Activated CD8-positive, alpha-beta memory T cell treated with anti-CD3 and anti-CD28 coated beads, Interleukin-2, amount 50 U/mL, for 48 hours (primary cell): ENCODE results near the gene CDIPT.
A peak's percentile ranks its signal among the peaks of the same experiment; 100 is the strongest.
"Not testable (repeated sequence)": the region's sequence is repeated elsewhere in the genome, so short reads cannot be mapped to it uniquely, and the experiment has no call there.

Experiments used
- DNase-seq: peaks from one replicate; pipeline ENCODE4 v3.0.0-alpha.2; 2020

CDIPT gene

DNA sequence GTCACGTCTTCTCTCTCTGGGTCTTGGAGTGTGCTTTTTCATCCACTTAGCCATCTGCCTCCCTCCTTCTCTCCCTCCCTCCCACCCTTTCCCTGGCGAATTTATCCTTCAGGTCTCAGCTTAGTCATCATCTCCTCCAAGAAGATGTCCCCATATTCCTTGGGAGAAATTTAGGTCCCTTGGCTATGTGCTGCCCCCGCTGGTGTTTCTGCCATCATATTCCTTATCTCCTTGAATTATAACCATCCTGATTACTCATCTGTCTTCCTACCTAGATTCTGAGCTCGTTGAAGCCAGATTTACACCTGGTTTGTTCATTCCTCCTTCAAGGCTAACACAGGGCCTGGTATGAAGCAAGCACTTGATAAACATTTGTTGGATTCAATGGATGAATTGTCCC lies 31.3 kb upstream of the CDIPT start:
- no peak for DNase-seq

DNA sequence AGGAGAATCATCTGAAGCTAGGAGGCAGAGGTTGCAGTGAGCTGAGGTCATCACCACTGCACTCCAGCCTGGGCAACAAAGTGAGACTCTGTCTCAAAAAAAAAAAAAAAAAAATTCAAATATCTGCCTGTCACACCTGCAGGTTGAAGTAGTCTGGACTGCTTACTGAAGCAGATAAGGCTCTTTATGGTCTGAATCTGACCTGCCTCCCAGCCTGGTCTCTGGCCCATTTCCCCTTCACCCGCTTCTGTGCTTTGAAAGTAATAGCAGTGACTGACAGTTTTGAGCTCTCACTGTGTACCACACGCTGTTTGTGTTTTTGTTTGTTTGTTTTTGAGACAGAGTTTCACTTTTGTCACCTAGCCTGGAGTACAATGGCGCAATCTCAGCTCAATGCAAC lies 30.5 kb upstream of the CDIPT start:
- DNase-seq = no peak

DNA sequence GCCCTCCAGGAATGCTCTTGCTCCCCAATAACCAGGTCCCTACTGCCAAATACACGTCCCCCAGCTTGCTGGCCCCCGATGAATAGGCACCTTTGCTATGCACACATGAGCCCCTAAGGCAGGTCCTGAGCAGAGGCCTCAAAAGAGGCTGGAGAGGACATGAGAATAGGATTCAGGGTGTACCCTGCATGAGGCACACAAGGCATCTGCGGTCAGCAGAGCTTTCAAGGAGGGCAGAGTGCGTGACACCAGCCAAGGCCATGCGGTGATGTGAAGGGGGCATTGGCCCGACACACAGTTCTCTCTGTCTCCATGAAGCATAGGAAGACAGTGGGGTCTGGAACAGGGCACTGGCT lies 29.4 kb upstream of the CDIPT start:
- DNase-seq = no peak

DNA sequence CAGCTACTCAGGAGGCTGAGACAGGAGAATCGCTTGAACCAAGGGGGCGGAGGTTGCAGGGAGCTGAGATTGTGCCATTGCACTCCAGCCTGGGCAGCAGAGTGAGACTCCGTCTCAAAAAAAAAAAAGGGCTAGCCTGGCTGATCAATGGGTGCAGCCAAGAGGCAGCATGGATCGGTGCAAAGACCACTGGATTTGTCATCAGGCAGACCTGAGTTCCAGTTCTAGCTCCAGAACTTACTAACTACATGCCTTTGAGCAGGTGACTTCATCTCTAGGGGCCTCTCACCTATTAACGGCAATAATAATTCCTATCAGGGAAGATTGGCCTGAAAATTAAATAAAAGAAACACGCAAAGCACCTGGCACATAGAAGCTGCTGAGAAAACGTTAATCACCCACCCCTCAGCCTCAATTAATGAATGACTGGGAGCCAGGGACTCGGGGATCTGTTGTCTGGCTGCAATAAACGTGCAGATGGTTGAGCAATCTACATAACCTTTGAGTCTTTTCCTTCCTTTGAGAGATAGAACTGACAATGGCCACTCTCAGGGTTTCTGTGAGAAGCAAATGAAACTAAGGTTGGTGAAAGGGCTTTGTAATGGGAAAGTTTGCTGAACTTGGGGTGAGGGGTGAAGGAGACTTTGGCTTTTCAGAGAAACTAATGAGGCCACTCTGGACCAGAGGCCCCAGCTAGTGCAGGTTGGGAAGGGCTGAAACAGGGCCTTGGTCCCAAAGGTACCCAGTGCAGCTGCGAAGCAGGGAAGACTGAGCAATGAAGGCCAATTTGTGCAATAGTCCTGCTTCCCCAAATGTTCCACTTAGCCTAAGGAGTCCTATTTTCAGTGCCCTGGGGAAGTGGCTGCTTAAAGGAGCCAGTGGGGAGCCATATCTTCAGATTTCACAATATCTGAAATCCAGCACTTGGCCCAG lies 28.8 kb upstream of the CDIPT start:
- DNase-seq = no peak

DNA sequence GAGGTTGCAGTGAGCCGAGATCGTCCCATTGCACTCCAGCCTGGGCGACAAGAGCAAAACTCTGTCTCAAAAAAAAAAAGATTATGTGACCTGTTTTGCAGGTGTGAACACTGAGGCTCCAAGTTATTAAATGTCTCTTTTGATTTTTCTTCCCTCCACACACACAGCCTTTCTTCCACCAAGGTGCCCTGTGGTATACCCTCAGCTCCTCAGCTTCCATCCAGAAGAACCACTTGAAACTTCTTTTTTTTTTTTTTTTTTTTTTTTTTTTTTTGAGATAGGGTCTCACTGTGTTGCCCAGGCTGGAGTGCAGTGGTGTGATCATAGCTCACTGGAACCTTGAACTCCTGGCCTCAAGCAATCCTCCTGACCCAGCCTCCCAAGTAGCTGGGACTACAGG lies 26.3 kb upstream of the CDIPT start:
- DNase-seq = not testable (repeated sequence)

DNA sequence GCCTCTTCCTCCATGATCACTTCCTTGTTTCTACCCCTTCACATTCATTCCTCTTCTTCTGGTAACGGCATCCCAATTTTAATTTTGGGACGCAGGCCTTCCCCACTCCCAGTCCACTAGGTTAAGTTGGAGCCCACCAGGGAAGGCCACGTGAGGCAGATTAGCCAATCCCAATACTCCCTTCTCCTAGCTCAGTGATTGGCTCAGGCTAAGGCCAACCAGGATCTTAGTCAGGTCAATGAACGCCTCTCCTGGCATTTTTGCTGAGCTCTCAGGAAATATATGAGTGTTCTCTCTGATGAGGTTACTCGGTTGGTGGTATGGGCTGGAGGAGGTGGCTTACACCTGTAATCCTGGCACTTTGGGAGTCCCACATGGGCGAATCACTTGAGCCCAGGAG lies 21.0 kb upstream of the CDIPT start:
- no peak for DNase-seq

DNA sequence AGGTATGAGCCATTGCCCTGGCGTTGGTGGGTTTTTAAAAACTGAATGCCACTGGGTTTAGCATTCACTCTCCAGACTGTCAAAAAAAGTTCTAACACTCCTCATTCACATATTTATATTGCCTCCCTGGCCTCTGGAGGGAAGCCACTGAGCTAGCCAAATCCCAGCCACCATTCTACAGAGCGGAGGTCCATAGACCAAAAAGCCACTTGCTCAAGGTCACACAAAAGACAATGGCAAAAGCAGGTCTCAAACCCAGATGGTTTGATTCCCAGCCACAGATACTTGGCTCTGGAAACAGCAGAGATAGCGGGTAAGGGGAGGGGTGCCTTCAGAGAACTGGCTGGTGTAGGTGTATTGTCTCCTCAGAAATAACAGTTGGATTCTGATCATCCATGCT lies 18.0 kb upstream of the CDIPT start:
- no peak for DNase-seq

DNA sequence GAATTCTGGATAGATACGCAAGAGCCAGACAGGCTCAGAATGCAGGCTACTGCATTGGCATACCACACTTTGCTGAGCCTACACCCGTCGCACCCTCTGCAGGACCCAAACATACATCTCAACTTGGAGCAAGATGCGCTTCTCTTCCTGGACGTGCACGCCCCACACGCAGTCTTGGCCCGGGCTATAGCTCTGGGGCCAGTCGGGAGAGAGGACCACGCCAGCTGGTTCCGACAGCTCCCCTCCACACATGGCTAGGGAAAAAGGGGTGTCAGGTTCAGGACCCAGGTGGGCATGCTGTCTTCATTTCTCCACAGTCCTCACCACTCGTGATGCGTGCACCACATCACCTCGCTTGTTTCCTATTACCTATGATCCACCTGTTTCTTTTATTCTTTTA lies 15.1 kb upstream of the CDIPT start:
- DNase-seq = no peak

DNA sequence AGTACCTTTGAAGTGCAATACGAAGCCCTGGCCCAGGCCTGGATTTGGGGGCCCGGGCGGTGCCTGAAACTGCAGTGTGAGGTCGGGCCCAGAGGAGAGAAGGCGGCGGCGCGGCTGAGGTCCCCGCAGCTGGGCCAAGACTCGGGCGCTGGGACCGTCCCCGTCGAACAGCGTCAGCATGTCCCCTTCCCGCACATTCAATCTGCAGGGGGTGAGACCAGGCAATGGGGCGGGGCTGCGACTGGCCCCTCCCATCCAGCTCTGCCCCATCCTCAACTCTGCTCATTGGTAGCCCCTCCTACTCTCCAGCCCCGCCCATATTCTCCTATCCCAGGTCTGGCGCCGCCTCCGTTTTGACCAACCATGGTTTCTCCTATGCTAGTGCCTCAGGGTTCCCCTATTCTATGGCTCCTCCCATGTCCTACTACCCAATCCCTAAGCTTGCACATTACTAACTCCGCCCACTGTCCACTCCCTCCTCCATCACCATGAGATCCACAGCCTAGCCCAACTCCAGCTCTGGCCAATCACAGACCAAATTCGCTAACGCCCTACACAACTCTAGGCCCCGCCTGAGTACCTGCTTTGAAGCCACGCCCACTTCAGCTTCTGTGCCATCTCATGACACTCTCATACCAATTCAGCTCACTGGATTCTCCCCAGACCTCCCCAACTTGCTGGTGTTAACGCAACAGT lies 14.4 kb upstream of the CDIPT start:
- peak; percentile 78 for DNase-seq

DNA sequence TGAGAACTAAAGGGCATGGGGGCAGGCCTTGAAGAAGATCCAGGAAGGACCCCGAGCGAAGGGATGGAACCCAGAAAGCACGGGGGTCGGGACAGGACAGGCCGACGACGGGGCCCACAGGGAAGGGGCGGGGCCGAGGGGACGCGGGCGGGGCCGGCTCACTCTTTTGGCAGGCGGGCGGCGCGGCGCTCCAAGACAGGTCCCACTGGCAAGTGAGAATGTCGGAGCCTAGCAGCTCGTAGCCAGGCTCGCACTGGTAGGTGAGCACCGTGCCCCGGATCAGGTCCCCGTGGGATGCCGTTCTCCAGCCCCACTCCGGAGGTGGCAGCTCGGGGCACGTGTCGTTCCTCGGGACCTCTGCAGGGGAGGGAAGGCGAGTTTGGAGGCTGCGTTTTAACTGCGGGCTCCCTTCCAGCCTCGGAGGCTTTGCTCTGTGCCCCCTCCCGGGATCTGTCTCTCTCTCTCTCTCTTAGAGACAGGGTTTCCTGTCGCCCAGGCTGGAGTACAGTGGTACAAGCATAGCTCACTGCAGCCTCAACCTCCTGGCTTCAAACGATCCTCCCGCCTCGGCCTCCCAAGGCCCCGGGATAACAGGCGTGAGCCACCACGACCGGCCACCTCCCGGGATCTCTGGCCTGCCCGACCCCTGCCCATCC lies 13.7 kb upstream of the CDIPT start:
- DNase-seq = peak; percentile 75

DNA sequence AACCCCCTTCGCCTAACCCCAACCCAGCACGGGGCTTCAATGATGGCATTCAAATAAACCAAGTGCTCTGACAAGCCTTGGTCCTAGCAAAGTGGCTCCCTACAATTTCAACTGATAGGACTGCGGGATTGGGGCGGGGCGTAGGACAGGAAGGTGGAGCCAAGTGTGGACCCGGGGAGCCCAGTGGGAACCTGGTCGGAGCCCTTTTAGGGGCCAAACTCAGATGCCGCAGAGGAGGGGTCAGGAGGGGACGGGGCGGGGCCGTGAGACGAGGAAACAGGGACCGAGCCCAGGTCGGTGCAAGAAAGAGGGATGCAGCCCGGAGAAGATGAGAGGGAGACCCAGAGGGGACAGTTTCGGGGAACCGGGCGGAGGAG lies 13.2 kb upstream of the CDIPT start:
- no peak for DNase-seq

DNA sequence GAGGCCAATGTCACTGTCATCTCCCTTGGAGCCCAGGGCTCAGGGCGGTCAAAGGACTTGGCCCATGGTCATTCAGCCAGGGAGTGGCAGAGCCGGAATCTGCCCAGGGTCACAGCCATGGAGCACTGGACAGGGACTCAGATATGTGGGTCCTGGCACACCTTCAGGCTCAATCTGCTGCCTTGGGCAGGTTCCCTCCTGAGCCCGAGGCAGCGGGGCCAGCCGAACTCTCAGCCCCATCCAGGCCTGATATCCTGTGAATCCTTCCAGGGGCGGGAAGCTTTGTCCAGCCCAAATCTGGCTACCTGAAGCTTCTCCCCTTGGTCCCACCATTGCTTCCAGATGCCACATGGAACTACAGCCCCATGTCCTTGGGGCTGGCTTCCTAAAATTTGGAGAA lies 12.2 kb upstream of the CDIPT start:
- no peak for DNase-seq

DNA sequence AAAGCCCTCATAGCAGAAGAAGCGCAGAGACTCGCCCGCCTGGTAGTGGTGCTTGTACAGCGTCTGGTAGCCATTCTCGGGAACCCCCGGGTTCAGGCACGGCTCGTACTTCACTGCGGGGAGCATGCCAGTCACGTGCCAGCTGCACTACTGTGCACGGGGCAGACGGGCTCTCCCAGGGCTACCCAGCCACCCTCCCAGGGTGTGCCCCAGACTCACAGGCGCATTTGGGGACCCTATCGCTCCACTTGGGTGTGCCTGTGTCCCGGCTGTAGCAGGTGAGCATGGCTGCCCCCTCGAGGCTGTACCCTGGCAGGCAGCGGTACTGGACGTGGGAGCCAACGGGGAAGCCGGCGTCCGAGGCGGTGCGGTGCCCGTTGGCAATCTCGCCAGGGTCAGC lies 10.3 kb upstream of the CDIPT start:
- DNase-seq = no peak

DNA sequence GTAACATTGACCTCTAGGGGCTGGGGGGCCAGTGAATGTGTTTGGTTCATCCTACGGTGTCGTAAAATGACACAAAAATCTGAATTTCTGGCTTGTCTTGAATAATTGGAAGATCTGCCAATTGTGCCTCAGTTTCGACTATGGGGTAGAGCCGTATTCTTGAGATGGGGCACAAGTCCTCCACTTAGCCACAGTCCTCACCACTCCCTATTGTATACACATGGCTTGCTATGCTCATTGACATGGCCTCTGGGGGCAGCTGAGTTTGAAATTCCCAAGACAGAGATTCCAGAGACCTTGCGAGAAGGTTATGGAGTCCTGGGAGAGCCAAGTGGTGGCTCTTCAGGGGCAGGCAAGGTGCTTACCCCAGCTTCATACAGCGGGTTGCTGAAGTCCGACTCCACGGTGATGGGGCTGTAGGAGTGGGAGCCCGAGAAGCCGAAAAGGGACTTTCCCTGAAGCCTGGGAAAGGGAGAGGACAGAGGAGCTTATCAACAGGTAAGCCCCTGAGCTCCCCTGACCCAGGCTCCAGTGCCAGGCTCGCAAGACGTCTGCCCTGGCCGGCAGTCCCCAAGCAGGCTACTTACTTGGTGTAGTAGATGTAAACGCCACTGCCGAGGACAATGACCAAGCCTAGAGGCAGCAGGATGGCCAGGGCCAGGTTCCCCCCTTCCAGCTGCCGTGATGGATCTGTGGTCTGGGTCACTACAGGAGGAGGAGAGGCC lies 9.0 kb upstream of the CDIPT start:
- DNase-seq = no peak

DNA sequence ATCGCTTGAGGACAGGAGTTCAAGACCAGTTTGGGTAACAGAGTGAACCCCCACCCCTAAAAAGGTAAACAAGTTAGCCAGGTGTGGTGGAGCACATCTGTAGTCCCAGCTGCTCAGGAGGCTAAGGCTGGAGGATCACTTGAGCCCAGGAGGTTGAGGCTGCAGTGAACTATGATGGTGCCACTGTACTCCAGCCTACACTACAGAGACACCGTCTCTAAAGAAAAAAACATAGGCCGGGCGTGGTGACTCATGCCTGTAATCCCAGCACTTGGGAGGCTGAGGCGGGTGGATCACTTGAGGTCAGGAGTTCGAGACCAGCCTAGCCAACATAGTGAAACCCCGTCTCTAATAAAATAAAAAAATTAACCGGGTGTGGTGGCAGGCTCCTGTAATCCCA lies 6.0 kb upstream of the CDIPT start:
- not testable (repeated sequence) for DNase-seq

DNA sequence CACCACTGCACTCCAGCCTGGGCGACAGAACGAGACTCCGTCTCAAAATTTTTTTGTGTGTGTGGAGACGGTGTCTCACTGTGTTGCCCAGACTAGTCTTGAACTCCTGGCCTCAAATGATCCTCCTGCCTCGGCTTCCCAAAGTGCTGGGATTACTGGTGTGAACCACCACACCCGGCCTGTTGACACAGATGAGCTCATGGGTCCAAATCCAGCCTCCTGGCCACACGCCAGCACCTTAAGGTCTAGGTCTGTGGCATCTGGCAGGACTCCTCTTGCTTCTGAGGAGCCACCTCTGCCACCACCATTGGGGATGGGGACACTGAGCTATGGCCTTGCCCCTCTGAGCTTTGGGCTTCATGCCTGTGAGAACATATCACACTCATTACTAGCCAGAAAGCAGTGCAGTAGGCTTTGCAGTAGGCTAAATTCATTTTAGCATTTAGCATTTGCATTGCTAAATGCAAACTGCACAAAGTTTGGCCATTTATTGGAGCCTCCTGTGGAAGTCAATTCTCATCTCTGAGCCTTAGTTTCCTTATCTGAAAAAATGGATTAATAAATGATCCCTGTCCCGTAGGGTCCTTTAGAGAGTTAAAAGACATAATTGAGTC lies 5.5 kb upstream of the CDIPT start:
- DNase-seq = no peak

DNA sequence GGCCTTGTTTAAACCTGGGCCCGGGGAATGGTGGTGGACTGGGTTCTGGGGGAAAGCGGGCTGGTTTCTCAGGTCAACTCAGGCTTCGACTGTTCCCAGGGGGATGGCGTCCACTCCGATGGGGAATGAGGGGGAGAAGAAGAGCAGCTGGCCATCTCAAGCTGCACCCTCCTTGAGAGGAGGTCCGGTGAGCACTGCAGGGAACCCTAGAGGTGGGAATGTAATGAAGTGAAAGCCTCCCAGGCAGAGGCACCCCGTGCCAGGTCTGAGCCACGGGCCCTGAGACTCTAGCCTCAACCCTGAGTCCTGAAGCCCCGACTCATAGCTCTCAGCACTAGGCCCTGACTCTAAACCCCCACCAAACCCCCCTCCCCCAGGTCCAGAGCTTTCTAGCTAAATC lies 1.2 kb upstream of the CDIPT start:
- no peak for DNase-seq

DNA sequence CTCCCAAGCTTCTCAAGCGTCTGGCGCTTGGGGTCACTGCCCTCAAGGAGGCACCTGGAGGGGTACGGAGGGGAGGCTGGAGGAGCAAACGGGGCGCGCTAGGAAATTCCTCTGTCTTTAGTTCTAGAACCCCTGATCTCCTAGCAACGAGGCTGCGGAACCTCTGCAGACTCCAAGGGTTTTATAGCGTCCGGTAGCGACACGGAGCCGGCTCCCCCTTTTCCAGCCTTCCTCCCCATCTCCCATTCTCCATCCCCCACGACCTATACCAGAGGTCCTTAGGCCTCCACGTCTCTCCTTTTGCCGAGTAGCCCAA lies 601 bp upstream of the CDIPT start:
- no peak for DNase-seq

DNA sequence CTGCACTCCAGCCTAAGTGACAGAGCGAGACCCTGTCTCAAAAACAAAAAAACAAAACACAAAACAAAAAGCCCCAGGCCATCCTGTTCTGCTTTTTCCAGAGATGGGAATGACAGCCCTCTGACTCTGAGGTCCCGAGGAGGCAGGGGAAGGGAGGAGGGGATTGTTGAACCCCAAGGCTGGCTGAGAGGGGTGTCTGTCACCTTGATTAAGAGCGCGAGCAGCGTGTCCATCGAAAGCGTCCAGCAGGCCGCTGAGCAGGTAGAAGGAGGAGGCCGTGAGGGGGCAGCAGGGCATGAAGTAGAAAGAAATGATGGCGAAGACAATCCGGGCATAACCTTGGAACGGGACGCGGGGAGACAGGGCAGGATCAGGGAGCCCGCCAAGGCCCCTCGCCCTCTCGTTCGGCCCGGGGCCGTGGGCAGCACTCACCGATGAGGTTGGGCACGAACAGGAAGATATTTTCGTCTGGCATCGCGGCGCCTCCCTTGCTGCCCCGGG lies 593 bp downstream of the CDIPT start:
- DNase-seq = no peak

DNA sequence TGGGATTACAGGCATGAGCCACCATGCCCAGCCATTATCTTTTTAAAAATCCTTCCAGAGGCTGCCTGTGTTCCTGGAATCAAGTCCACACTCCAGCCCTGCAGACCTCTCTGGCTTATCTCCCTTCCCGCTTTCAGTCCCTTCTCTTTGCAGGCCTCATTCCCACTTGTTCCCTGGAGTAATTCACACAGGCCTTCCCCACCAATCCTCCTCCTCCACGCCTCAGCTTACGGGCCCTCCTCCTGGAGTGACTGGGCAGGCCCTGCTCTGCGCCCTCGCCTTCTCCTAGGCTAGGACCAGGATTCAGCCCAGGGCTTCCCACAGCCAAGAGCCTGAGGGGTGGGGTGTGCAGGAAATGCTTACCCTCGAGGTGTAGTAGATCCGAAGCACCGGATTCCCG lies 2.8 kb downstream of the CDIPT start:
- no peak for DNase-seq

DNA sequence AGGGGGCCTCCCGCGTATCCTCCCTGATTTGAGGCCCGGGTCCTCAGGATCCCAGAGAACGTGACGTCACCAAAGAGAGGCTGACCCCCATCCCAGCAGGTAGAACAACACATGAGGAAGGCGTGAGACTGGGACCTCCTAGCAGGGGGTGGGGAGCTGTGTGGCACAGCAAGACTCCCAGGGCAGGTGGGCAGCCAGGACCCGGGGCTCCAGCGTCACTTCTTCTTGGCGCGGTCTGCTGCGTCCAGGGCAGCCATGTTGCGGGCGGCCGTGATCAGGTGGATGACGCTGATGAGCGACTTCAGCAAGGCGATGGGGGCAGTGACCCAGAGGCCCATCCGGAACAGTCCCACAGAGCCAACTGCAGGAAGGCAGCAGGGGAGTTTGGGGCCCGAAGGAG lies 4.1 kb downstream of the CDIPT start:
- DNase-seq = no peak

DNA sequence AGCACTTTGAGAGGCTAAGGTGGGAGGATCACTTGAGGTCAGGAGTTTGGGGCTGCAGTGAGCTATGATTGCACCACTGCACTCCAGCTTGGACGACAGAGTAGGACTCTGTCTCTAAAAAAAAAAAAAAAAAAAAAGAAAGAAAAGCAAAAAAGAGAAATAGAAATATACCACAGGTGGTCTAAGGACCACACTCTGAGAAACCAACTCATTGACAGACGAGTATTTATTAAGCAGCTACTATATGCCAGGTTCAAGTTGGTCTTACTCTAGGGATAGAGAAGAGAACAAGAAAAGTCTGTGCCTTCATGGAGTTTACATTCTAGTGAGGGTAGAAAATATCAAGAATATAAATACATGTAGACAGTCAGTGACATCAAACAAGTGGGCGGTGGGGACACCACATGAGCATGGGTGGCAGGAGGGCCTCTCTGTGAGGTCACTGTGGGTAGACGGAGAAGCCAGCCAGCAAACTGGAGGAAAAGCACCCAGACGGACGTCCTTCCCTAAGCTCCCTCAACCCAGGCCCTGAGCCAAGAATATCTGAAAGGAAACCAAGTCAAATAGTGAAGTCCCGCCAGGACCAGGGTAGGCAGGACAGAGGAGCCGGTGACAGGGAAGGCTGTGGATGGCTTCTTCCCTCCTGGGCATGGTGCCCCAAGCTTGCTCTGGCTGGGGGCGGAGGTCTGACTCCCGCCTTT lies 4.7 kb downstream of the CDIPT start:
- DNase-seq = no peak
